Measurements from ENCODE around the gene SKOR2. TPM values are rescaled to one million over a fixed set of nuclear protein-coding genes. Genes with fewer than 3 reads are reported as not detected.
"Not testable (repeated sequence)": the region's sequence is repeated elsewhere in the genome, so short reads cannot be mapped to it uniquely, and the experiment has no call there.

SKOR2 gene
- total RNA-seq, 1 experiment from 2014 or later, result not detected

- DNase-seq (ENCODE audit: low spot score), result no peak
- in situ Hi-C loops (cut with HindIII; ENCODE audit: low sequenced_read_pairs), result no loop called here
Measured at GRCh38 chr18:47206945-47207637, 44.4 kb downstream of the SKOR2 start.

DNA sequence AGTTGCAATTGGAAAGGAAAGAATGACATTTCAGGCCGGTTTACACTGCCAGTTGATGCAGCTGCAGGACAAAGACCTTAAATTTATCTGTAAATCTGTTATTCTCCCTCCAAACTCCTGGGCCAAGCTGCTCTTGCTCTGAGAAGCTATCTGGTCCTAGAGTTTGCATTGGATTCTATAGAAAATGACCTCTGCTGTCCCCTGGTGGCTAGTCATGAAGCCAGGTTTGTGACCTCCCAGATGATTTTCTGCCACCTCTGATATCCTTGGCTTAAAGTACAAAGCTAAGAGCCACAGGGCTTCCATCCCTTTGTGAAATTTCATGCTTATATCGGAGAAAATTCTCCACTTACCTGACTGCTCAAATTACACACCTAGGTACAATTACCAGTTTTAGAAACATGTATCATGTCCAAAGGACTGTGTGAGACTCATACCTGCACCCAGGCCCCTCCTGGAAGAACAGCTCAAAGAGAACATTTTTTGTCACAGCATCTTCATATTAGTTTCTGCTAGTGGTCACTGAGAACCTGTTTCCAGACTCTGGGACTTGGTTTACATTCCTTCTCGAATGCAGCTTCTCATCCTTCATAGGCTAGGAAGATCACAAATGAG is 46.4 kb downstream of the SKOR2 start:
- in situ Hi-C loops (cut with HindIII; ENCODE audit: low sequenced_read_pairs), result no loop called here
- peak; percentile 79 for DNase-seq (ENCODE audit: low spot score)

- DNase-seq (ENCODE audit: low spot score), result no peak
- in situ Hi-C loops (cut with HindIII; ENCODE audit: low sequenced_read_pairs), result no loop called here
Measured at GRCh38 chr18:47203626-47204464, 47.6 kb downstream of the SKOR2 start.

- DNase-seq (ENCODE audit: low spot score); in situ Hi-C loops (cut with HindIII; ENCODE audit: low sequenced_read_pairs): not testable (repeated sequence)
Measured at GRCh38 chr18:47195961-47196360, 55.5 kb downstream of the SKOR2 start.

DNA sequence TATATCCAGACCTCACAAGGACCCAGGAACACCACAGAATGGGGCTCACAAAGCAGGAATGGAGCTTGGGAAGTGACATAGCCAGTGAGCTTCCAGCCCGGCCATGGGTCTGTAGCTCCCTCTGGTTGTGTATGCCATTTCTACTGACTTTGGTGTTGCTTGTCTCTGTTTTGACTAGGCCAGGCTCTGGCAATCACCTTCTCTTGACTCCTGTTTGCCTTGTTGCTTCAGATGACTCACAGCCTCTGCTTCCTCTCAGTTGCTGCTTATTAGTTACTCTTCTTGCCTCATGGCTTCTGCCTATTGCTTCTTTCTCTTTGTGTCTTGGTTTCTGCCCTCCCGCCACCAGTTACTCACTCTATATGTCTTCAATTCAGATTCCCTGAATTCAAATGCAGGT is 59.5 kb downstream of the SKOR2 start:
- DNase-seq (ENCODE audit: low spot score), result no peak
- in situ Hi-C loops (cut with HindIII; ENCODE audit: low sequenced_read_pairs), result no loop called here

DNA sequence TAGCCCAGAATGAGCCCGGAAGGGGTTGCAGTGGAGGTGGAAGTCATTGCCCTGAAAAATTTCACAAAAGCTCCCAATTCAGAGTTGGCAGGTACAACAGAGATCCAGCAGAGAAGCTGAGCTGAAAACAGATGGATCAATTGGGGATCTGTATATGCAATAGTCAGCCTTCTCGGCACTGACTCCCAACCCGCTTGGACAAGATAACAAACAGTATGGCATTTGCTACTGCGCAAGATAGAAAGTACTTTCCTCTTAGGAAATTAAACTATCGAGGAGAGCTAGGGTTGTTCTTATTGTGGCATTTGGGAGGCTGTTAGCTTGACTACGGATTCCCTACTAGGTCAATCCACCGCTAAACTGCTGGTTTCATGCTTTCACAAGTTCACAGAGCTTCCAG is 63.7 kb downstream of the SKOR2 start:
- in situ Hi-C loops (cut with HindIII; ENCODE audit: low sequenced_read_pairs), result no loop called here
- peak; percentile 67 for DNase-seq (ENCODE audit: low spot score)

GRCh38 chr18:47184419-47185050 is 66.9 kb downstream of the SKOR2 start:
- no peak for DNase-seq (ENCODE audit: low spot score)
- in situ Hi-C loops (cut with HindIII; ENCODE audit: low sequenced_read_pairs), result no loop called here

- in situ Hi-C loops (cut with HindIII; ENCODE audit: low sequenced_read_pairs); DNase-seq (ENCODE audit: low spot score): not testable (repeated sequence)
Measured at GRCh38 chr18:47182156-47182555, 69.3 kb downstream of the SKOR2 start.

- no peak for DNase-seq (ENCODE audit: low spot score)
- in situ Hi-C loops (cut with HindIII; ENCODE audit: low sequenced_read_pairs), result no loop called here
Measured at GRCh38 chr18:47180765-47181164, 70.7 kb downstream of the SKOR2 start.

- DNase-seq (ENCODE audit: low spot score), result no peak
- in situ Hi-C loops (cut with HindIII; ENCODE audit: low sequenced_read_pairs), result no loop called here
Measured at GRCh38 chr18:47179520-47179919, 71.9 kb downstream of the SKOR2 start.

DNA sequence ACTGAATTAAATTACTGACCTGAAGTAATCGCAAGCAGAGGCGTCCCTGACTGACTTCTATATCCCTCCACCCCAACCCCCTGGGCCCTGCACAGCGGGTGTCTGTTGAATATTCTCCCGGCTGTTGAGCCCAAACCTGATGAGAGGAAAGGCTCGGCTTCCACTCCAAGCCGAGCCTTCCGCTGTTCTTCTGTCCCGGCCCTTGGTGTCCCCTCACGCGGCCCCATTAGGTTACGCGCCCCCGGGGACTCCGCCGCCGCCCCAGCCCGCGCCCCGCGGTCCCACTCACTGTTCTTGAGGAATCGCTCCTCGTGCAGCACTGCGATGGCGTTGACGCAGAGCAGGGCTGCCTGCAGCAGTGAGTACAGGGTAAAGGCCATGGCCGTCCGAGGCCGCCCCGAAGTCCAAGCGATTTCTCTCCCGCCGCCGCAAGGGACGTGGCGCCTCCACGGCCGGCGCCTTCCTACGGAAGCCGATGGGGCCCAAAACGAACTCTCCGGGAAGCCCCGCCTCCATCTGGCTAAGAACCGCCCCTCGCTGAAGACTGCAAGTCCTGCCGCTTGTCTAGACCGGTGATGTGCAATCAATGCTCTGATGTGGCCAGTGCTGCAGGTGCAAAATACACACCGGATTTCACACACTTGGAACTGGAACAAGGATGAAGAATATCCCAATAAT is 75.4 kb downstream of the SKOR2 start, which contains the start of gene IER3IP1:
TSS of gene IER3IP1 (minus strand) at position 467 of the 678 bp plus-strand sequence. CDS start at position 380, 87 bp downstream.
- peak; percentile 93 for DNase-seq (ENCODE audit: low spot score)
- in situ Hi-C loops (cut with HindIII; ENCODE audit: low sequenced_read_pairs), result no loop called here

- in situ Hi-C loops (cut with HindIII; ENCODE audit: low sequenced_read_pairs), result no loop called here
- no peak for DNase-seq (ENCODE audit: low spot score)
Measured at GRCh38 chr18:47175283-47175897, 76.1 kb downstream of the SKOR2 start.

- in situ Hi-C loops (cut with HindIII; ENCODE audit: low sequenced_read_pairs), result no loop called here
- no peak for DNase-seq (ENCODE audit: low spot score)
Measured at GRCh38 chr18:47174545-47175116, 76.8 kb downstream of the SKOR2 start.

GRCh38 chr18:47172476-47172875 is 79.0 kb downstream of the SKOR2 start:
- in situ Hi-C loops (cut with HindIII; ENCODE audit: low sequenced_read_pairs), result no loop called here
- no peak for DNase-seq (ENCODE audit: low spot score)

DNA sequence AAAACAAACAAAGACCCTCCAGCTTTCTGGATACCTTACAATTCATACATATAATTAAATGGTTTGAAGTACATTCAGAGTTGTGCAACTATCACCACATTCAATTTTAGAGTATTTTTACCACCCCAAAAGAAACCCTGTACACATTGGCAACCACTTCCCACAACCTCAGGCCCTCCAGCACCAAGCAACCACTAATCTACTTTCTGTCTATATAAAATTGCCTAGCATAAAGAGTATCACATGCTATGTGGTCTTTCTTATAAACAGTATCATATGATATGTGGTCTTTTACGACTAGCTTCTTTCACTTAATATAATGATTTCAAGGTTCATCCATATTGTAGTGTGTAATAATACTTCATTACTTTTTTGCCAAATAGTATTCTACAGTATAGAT is 82.5 kb downstream of the SKOR2 start:
- in situ Hi-C loops (cut with HindIII; ENCODE audit: low sequenced_read_pairs), result no loop called here

DNA sequence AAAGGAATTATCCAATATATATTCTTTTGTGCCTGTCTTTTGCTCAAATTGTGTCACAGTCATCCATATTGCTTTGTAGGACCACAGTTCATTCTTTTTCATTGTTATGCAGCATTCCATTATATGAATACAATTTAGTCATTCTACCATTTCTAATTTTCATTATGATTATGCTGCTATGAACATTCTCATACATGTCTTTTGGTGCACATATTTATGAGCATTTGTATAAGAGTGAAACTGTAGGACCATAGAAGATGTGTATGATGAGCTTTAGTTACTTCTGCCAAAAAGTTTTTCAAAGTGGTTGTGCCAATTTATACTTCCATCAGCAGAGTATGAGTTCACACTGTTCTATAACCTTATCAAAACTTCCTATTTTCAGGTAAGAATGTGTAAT is 83.0 kb downstream of the SKOR2 start:
- DNase-seq (ENCODE audit: low spot score), result no peak
- in situ Hi-C loops (cut with HindIII; ENCODE audit: low sequenced_read_pairs), result no loop called here

More for the DNA sequence above, 82.5 kb downstream of the SKOR2 start:
- DNase-seq (ENCODE audit: low spot score), result no peak

GRCh38 chr18:47166294-47166693 is 85.2 kb downstream of the SKOR2 start:
- no peak for DNase-seq (ENCODE audit: low spot score)
- in situ Hi-C loops (cut with HindIII; ENCODE audit: low sequenced_read_pairs), result no loop called here

DNA sequence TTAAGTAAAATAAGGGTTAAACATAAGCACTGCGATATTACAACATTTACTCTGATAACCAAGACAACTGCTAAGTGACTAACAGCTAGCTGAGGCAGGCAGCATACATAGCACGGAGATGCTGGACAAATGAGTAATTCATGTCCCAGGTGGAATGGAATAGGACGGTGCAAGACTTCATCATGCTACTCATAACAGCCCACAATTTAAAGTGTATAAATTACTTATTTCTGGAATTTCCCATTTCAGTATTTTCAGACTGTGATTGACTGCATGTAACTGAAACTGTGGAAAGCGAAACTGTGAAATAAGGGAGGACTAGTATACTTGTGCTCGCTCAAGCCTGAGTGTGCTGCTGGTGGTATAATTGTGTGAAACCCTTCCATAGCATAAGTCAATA is 88.2 kb downstream of the SKOR2 start:
- DNase-seq (ENCODE audit: low spot score), result no peak
- in situ Hi-C loops (cut with HindIII; ENCODE audit: low sequenced_read_pairs), result no loop called here

All from G401 (cell line).